Heart right ventricle (tissue), 16 donors: ENCODE measurements around the gene KPTN. TPM values are rescaled to one million over a fixed set of nuclear protein-coding genes. Genes with fewer than 3 reads are reported as not detected.

Experiments used
- ATAC-seq, 8 donors: fragments of 200-7000 bp; cut with Tn5 transposase; one replicate each; pipeline ENCODE4 v1.9.1; 2020; ENCODE audit warnings: mild to moderate bottlenecking in 8 of 8, moderate library complexity in 8 of 8, moderate number of reproducible peaks in 1 of 8
- DNase-seq, 2 donors: peaks; one replicate each; pipeline ENCODE4 v3.0.0-alpha.2; 2020
- H3K27ac ChIP-seq, 10 donors: fragments of 200-600 bp; sonication (generic) in 2 of 10; one replicate each; pipeline versions ENCODE4 v1.5.0 to v1.8.0; 2020 to 2022; ENCODE audit warnings: mild to moderate bottlenecking in 3 of 10
- H3K27me3 ChIP-seq, 7 donors: fragments of 200-600 bp; one replicate each; pipeline ENCODE4 v1.8.0; 2021 to 2022; ENCODE audit warnings: mild to moderate bottlenecking in 2 of 7
- H3K36me3 ChIP-seq, 9 donors: fragments of 200-600 bp; sonication (generic) in 1 of 9; one replicate each; pipeline versions ENCODE4 v1.5.0 to v1.8.0; 2020 to 2022; ENCODE audit warnings: mild to moderate bottlenecking in 2 of 9
- H3K4me1 ChIP-seq, 9 donors: fragments of 200-600 bp; sonication (generic) in 1 of 9; one replicate each; pipeline versions ENCODE4 v1.5.0 to v1.8.0; 2020 to 2022; ENCODE audit warnings: mild to moderate bottlenecking in 4 of 9
- H3K4me3 ChIP-seq, 10 donors: fragments of 200-600 bp; sonication (generic) in 2 of 10; one replicate each; pipeline versions ENCODE4 v1.5.0 to v1.8.0; 2020 to 2022; ENCODE audit warnings: mild to moderate bottlenecking in 7 of 10, moderate library complexity in 2 of 10
- H3K9me3 ChIP-seq, 11 donors: fragments of 200-600 bp in 10 of 11; sonication (generic) in 2 of 11; one replicate each; pipeline versions ENCODE4 v1.5.0 to v1.8.0; 2013 to 2022; ENCODE audit warnings: mild to moderate bottlenecking in 2 of 11, control low read depth in 1 of 11, moderate library complexity in 1 of 11
- CTCF ChIP-seq, 9 donors: fragments of 200-600 bp; sonication (generic) in 2 of 9; IDR thresholded peaks; one replicate each; pipeline versions ENCODE4 v1.5.0 to v1.8.0; 2021 to 2022; ENCODE audit warnings: antibody characterized with exemption in 9 of 9, mild to moderate bottlenecking in 5 of 9, moderate library complexity in 1 of 9
- WGBS, 2 donors: extraction: QIAGEN DNeasy Blood & Tissue Kit; methylation state at CpG; one replicate each; pipeline ENCODE4 v1.1.7; 2013; ENCODE audit warnings: inconsistent platforms in 1 of 2; 5-methylcytosine and 5-hydroxymethylcytosine counted together
- intact Hi-C, 10 donors: fragments of 100-400 bp; cut with DNase I; formaldehyde crosslinking; loops; one replicate each; pipeline versions ENCODE4 v1.11.1 to v1.14.2; 2022
- polyA plus RNA-seq, 2 donors: library from polyadenylated mRNA; stranded (reverse); fragments of 200-250 nt; gene quantifications; one replicate each; pipeline ENCODE4 v1.2.3, GENCODE V29; 2013
- total RNA-seq, 10 donors: library from RNA; stranded (reverse); fragmentation: NEBNext Ultra II Directional in 3 of 10; extraction: Animal tissue kit (Norgen Biotek cat#: 25700) in 3 of 10; gene quantifications; one replicate each; pipeline versions ENCODE4 v1.2.1 to v1.2.4, GENCODE V29; 2021 to 2023
- donor health status: Arrhythmogenic right ventricular cardiomyopathy.
- donor health status: ischemic (EF 13 %, LVEDD 7.1; RV severe dilation, severe dysfunction).
- donor health status: healthy with polysubstance abuse.
- donor health status: DM: no; HTN: yes; CAD: no.
- donor health status: DM: no; HTN: no; CAD: no.
- donor health status: ischemic (EF 25% LVEDD 6.9; RV normal size, moderate dysfunction).
- donor health status: ischemic (EF 25% LVEDD 5.7; RV mildly dilated, moderate dysfunction).
- donor health status: healthy.
- donor health status: DM: yes; HTN: yes; CAD: no.
- donor health status: Ischemic cardiomyopathy.
- donor health status: ischemic (EF 35%, LVEDD 5.7; RV mildly dilated, moderate dysfunction).
- donor health status: nonischemic (EF 11% LVEDD 7.7; RV severe dilation, severe dysfunction).
- donor health status: DM: yes; HTN: yes; CAD: no.
- donor health status: PGD.
- donor health status: ischemic (EF 29% LVEDD 5.4; RV normal size, mild dysfunction).
- donor health status: nonischemic (EF 23%, LVEDD 6.1; RV moderate dilation, normal function).

Gene KPTN
- total and polyA plus RNA-seq, 12 donors, result 4.0 to 35.6 (median 9.0) TPM

- Histone ChIP-seq H3K4me3 (no peak overlapping the region), H3K9me3 (no peaks in the 10 kb centered on the region), H3K4me1 (peaks cover 0 to 7% (median 0%) of the 10 kb centered on the region in 9 donors), H3K27me3 (peaks cover 0 to 86% (median 65%) of the 10 kb centered on the region in 7 donors), H3K36me3 (no peaks in the 10 kb centered on the region), H3K27ac (no peak overlapping the region)
- no peak for ATAC-seq
- intact Hi-C loops, result loop anchor here in 7 of 10 donors (5.0 to 10.0 kb wide), 6 partner anchors 66 to 258 kb away; partner anchors contain the start of gene NAPA (in 3 of the 7)
- no peak for TF ChIP-seq CTCF (IDR thresholded peaks at IDR 0.05)
- no peak for DNase-seq
- WGBS, 2 donors, result 23 to 25% methylated on average over 5 of the region's 5 CpGs
Measured at GRCh38 chr19:47438793-47439220, 45.2 kb downstream of the KPTN start.

GRCh38 chr19:47437500-47437899 lies 46.5 kb downstream of the KPTN start:
- TF ChIP-seq CTCF (IDR thresholded peaks at IDR 0.05), result no peak
- DNase-seq (no peak), ATAC-seq (no peak)
- 31 to 34% methylated on average over 12 of the region's 12 CpGs for WGBS, 2 donors
- peaks cover 0 to 86% (median 64%) of the 10 kb centered on the region in 7 donors for H3K27me3 ChIP-seq
- H3K4me3 ChIP-seq, result no peak overlapping the region
- no peaks in the 10 kb centered on the region for H3K36me3 ChIP-seq
- H3K27ac ChIP-seq, result no peak overlapping the region
- H3K9me3 ChIP-seq, result no peaks in the 10 kb centered on the region
- intact Hi-C loops, result loop anchor here (2.0 to 10.0 kb wide), 10 partner anchors 67 to 269 kb away; partner anchors contain the start of gene NAPA (in 4 of the 10)
- H3K4me1 ChIP-seq, result peaks cover 0 to 7% (median 0%) of the 10 kb centered on the region in 9 donors

GRCh38 chr19:47436712-47437401 lies 47.2 kb downstream of the KPTN start:
- Histone ChIP-seq H3K27ac (no peak overlapping the region), H3K27me3 (peaks cover 0 to 86% (median 64%) of the 10 kb centered on the region in 7 donors), H3K9me3 (no peaks in the 10 kb centered on the region), H3K4me3 (no peak overlapping the region), H3K4me1 (peaks cover 0 to 7% (median 0%) of the 10 kb centered on the region in 9 donors), H3K36me3 (no peaks in the 10 kb centered on the region)
- DNase-seq (peak; percentile 74 to 75), ATAC-seq (peak; percentile 88 to 94 (median 92))
- intact Hi-C loops, result loop anchor here (1.0 to 10.0 kb wide), 12 partner anchors 68 to 270 kb away; partner anchors contain the start of gene NAPA (in 5 of the 10)
- peak; percentile 83 to 93 (median 89) for TF ChIP-seq CTCF (IDR thresholded peaks at IDR 0.05)
- 32 to 36% methylated on average over 17 of the region's 17 CpGs for WGBS, 2 donors

GRCh38 chr19:47435883-47436417 lies 48.1 kb downstream of the KPTN start:
- no peak for TF ChIP-seq CTCF (IDR thresholded peaks at IDR 0.05)
- Histone ChIP-seq H3K27ac (no peak overlapping the region), H3K36me3 (no peaks in the 10 kb centered on the region), H3K4me3 (no peak overlapping the region), H3K4me1 (peaks cover 0 to 7% (median 0%) of the 10 kb centered on the region in 9 donors), H3K9me3 (no peaks in the 10 kb centered on the region), H3K27me3 (peaks cover 0 to 86% (median 64%) of the 10 kb centered on the region in 7 donors)
- intact Hi-C loops, result loop anchor here (1.0 to 10.0 kb wide), 12 partner anchors 69 to 271 kb away; partner anchors contain the start of gene NAPA (in 5 of the 10)
- no peak for ATAC-seq
- 78% methylated on average over 6 of the region's 6 CpGs for WGBS, 2 donors
- no peak for DNase-seq
